HEK293 (cell line): ENCODE results near the gene CSGALNACT2.

Experiments
- CTCF ChIA-PET: fragments of 350-600 bp; formaldehyde crosslinking; extraction: SDS; loops from one replicate; lab custom pipeline; 2021; ENCODE audit warnings: antibody characterized with exemption; lab: Yijun Ruan, JAX
- POLR2A ChIA-PET: fragments of 300-600 bp; formaldehyde crosslinking; extraction: SDS; loops from one replicate; lab custom pipeline; 2020; ENCODE audit warnings: antibody characterized with exemption, inconsistent platforms; lab: Yijun Ruan, JAX
- H3K27ac ChIP-seq: fragments of 200-500 bp; sonication (Bioruptor generic); 2 replicates; pipeline ENCODE4 v1.5.1; 2014; ENCODE audit warnings: low read depth, low read length, control low read depth, inconsistent platforms; ENCODE audit errors: extremely low read depth
- H3K36me3 ChIP-seq, 2 experiments: fragments of 200-500 bp in 1 of 2; sonication (Bioruptor generic) in 1 of 2; 1 replicate in 1 of 2; 2 replicates in 1 of 2; pipeline ENCODE4 v1.5.1; 2014 to 2017; ENCODE audit warnings: inconsistent platforms in 2 of 2, low read length in 2 of 2; ENCODE audit not compliant: control insufficient read depth in 2 of 2, insufficient read depth in 1 of 2
- H3K4me1 ChIP-seq: fragments of 200-500 bp; sonication (Bioruptor generic); 2 replicates; pipeline ENCODE4 v1.5.1; 2014; ENCODE audit warnings: mild to moderate bottlenecking, low read length, inconsistent platforms; ENCODE audit not compliant: control insufficient read depth, insufficient read depth
- H3K4me3 ChIP-seq: 2 replicates; pipeline ENCODE4 v1.5.1; 2011; ENCODE audit warnings: low read depth, mild to moderate bottlenecking, control low read depth, low read length, moderate library complexity
- H3K9me3 ChIP-seq: fragments of 200-500 bp; sonication (Bioruptor generic); 2 replicates; pipeline ENCODE4 v1.5.1; 2014; ENCODE audit warnings: low read depth, low read length, inconsistent platforms; ENCODE audit not compliant: control insufficient read depth, insufficient read depth
- HOXC10 ChIP-seq: sonication (generic); formaldehyde crosslinking; IDR thresholded peaks from 2 replicates; pipeline ENCODE4 v1.8.1; 2023; ENCODE audit warnings: mild to moderate bottlenecking, missing genetic modification reagents
- MEIS1 ChIP-seq: sonication (generic); formaldehyde crosslinking; IDR thresholded peaks from 2 replicates; pipeline ENCODE4 v1.8.1; 2022; ENCODE audit warnings: missing genetic modification reagents, mild to moderate bottlenecking, borderline replicate concordance
- OSR2 ChIP-seq: fragments of 450-650 bp; formaldehyde crosslinking; IDR thresholded peaks from 2 replicates; pipeline ENCODE4 v1.5.1; 2016; ENCODE audit warnings: missing biosample characterization, missing genetic modification characterization
- ZBTB17 ChIP-seq: fragments of 450-650 bp; formaldehyde crosslinking; IDR thresholded peaks from 2 replicates; pipeline ENCODE4 v1.5.1; 2016; ENCODE audit warnings: missing biosample characterization, missing genetic modification characterization
- ZNF132 ChIP-seq: fragments of 450-650 bp; formaldehyde crosslinking; IDR thresholded peaks from 2 replicates; pipeline ENCODE4 v1.5.1; 2017; ENCODE audit warnings: missing biosample characterization, missing genetic modification characterization, borderline replicate concordance
- ZNF19 ChIP-seq: fragments of 450-650 bp; formaldehyde crosslinking; IDR thresholded peaks from 2 replicates; pipeline ENCODE4; 2016; ENCODE audit warnings: missing biosample characterization, missing genetic modification characterization, low read depth
- ZNF311 ChIP-seq: fragments of 450-650 bp; formaldehyde crosslinking; IDR thresholded peaks from 2 replicates; pipeline ENCODE4 v1.5.1; 2017; ENCODE audit warnings: missing biosample characterization, missing genetic modification characterization, borderline replicate concordance
- ZNF354C ChIP-seq: fragments of 450-650 bp; formaldehyde crosslinking; IDR thresholded peaks from 2 replicates; pipeline ENCODE4 v1.5.1; 2016; ENCODE audit warnings: missing biosample characterization, missing genetic modification characterization, low read depth, borderline replicate concordance
- ZNF473 ChIP-seq: fragments of 450-650 bp; formaldehyde crosslinking; IDR thresholded peaks from 2 replicates; pipeline ENCODE4 v1.5.1; 2017; ENCODE audit warnings: missing biosample characterization, missing genetic modification characterization
- ZNF548 ChIP-seq: fragments of 450-650 bp; formaldehyde crosslinking; IDR thresholded peaks from 2 replicates; pipeline ENCODE4 v1.5.1; 2016; ENCODE audit warnings: missing biosample characterization, missing genetic modification characterization
- ZNF624 ChIP-seq: fragments of 450-650 bp; formaldehyde crosslinking; IDR thresholded peaks from 2 replicates; pipeline ENCODE4 v1.5.1; 2017; ENCODE audit warnings: missing biosample characterization, missing genetic modification characterization
- ZNF626 ChIP-seq: fragments of 450-650 bp; sonication (Bioruptor Pico); formaldehyde crosslinking; IDR thresholded peaks from 2 replicates; pipeline ENCODE4 v1.5.1; 2018; ENCODE audit warnings: missing biosample characterization, missing genetic modification characterization, inconsistent platforms
- ZNF830 ChIP-seq: fragments of 450-650 bp; IDR thresholded peaks from 2 replicates; pipeline ENCODE4 v1.5.0; 2018; ENCODE audit warnings: missing biosample characterization, missing genetic modification characterization, low read depth, mild to moderate bottlenecking, moderate library complexity
- TF ChIP-seq, protein P1 (sequence below): fragments of 450-650 bp; formaldehyde crosslinking; IDR thresholded peaks from 2 replicates; pipeline ENCODE4 v1.5.1; 2016; ENCODE audit warnings: missing biosample characterization, missing genetic modification characterization
- TF ChIP-seq, protein P2 (sequence below): fragments of 450-650 bp; formaldehyde crosslinking; IDR thresholded peaks from 2 replicates; pipeline ENCODE4 v1.5.1; 2016; ENCODE audit warnings: missing biosample characterization, missing genetic modification characterization
- TF ChIP-seq, protein P3 (sequence below): fragments of 450-650 bp; formaldehyde crosslinking; IDR thresholded peaks from 2 replicates; pipeline ENCODE4 v1.5.1; 2017; ENCODE audit warnings: missing biosample characterization, mild to moderate bottlenecking, missing genetic modification characterization, moderate library complexity
- TF ChIP-seq, protein P4 (sequence below): fragments of 450-650 bp; formaldehyde crosslinking; IDR thresholded peaks from 2 replicates; pipeline ENCODE4 v1.5.1; 2016; ENCODE audit warnings: missing biosample characterization, missing genetic modification characterization
- TF ChIP-seq, protein P5 (sequence below): fragments of 450-650 bp; formaldehyde crosslinking; IDR thresholded peaks from 2 replicates; pipeline ENCODE4 v1.5.1; 2017; ENCODE audit warnings: missing biosample characterization, missing genetic modification characterization

The CSGALNACT2 gene

DNA sequence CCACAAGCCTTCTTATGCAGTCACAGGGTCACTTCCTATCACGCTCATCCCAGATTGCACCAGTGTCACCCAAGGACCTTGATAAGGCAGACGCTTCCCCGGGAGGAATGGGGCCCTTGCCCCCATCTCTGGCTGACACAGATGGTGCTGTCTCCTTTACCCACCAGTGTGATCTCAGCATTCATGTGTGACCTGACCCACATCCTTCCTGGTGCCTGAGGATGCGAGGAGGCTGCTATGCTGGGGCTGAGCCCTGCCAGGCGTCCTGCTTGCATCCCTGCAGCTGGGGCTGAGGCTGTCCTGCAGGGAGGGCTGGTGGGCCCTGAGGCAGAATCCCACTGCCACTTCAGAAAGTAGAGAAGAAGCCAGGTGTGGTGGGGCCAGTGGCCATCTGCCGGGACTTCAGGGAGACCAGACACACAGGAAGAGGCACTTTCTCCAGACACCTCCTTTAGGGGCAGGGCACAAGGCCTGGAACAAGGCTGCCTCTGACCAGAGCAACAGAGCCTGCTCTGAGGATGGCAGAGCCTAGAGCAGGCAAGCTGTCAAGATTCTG, 93.4 kb downstream of the CSGALNACT2 start:
- Histone ChIP-seq H3K27ac (no peak overlapping the region), H3K4me1 (no peaks in the 10 kb centered on the region), H3K4me3 (no peak overlapping the region), H3K36me3 (no peaks in the 10 kb centered on the region), H3K9me3 (no peaks in the 10 kb centered on the region)
- TF ChIP-seq ZBTB17 (tag by site-specific recombination): no peak
- ChIA-PET POLR2A (no interaction called here), CTCF (interaction anchor here (0.6 to 1.1 kb wide), 2 partner anchors 17 to 1576 kb away, joined by 4 to 6 read pairs; no protein-coding TSS in a partner anchor)

DNA sequence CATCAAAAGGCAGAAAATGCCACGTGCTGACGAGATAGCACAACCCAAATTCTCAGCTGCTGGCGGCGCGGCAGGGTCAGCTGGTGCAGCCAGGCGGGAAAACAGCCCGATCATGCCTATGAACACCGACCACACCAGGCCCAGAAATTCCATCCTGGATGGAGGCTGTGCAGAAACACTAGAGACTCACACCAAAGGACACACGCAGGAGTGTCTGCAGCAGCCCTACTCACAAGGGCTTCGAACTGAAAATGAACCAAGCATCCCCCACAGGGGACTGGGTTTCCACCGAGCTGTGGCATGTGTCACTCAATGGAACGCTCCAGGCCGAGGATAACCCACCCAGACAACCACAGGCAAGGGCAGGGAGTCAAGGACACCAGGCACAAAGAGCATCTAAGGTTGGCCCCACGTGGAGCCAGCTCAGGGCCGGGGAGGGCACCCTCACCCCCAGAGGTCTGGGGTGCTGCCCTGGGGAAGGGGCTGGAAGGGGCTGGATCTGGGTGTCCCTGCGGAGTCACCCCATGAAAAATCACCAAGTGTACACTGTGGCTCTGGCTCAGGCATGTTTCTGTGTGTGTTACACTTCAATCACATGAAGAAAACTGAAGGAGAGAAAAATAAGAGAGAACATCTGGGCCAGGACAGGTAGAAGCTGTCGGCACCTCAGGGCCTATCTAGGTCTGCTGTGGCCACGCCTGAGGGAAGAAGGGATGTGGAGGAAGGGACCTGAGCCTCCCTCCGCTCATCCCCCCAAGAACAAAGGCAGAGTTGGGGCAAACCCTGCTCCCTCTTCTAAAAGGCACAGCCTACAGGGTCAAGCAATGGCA, 95.6 kb downstream of the CSGALNACT2 start:
- H3K27ac ChIP-seq: no peak overlapping the region
- H3K4me1 ChIP-seq: no peaks in the 10 kb centered on the region
- no peak for TF ChIP-seq ZNF311 (tag by site-specific recombination)
- ChIA-PET CTCF (interaction anchor here (0.6 kb wide), 1 partner anchor 114 kb away, joined by 5 read pairs; no protein-coding TSS in a partner anchor), POLR2A (no interaction called here)
- no peaks in the 10 kb centered on the region for H3K36me3 ChIP-seq
- no peaks in the 10 kb centered on the region for H3K9me3 ChIP-seq
- H3K4me3 ChIP-seq: no peak overlapping the region

DNA sequence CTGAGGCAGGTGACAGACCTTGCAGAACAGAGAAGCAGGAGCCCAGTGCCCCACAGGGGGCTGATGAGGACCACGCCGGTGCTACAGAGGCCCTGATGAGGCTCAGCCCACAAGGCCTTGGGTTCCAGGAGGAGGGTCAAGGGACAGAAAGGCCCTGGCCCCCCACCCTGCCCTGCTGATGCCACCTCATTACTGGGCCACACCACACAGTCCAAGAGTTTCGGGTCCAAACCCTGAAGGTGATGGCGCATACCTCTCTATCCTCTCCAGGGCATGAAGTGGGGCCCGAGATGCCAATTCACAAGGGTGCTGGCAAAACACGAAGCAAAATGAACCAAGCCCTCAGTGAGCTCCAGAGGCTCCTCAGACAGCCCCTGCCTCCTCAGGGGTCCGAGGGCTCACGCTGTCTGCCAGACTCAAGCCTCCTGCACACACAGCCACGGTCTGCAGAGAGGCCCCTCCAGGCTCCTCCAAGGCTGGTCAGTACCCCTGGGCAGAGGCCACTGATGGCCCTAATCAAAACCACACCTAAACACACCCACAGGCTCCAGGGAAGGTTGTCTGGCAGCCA, 96.3 kb downstream of the CSGALNACT2 start:
- ChIA-PET POLR2A (no interaction called here), CTCF (interaction anchor here (0.6 kb wide), 1 partner anchor 118 kb away, joined by 3 read pairs; no protein-coding TSS in a partner anchor)
- H3K4me3 ChIP-seq: no peak overlapping the region
- no peaks in the 10 kb centered on the region for H3K36me3 ChIP-seq
- no peaks in the 10 kb centered on the region for H3K9me3 ChIP-seq
- no peak overlapping the region for H3K27ac ChIP-seq
- no peaks in the 10 kb centered on the region for H3K4me1 ChIP-seq
- TF ChIP-seq HOXC10 (CRISPR knock-in tag): no peak
- TF ChIP-seq, protein P1, sequence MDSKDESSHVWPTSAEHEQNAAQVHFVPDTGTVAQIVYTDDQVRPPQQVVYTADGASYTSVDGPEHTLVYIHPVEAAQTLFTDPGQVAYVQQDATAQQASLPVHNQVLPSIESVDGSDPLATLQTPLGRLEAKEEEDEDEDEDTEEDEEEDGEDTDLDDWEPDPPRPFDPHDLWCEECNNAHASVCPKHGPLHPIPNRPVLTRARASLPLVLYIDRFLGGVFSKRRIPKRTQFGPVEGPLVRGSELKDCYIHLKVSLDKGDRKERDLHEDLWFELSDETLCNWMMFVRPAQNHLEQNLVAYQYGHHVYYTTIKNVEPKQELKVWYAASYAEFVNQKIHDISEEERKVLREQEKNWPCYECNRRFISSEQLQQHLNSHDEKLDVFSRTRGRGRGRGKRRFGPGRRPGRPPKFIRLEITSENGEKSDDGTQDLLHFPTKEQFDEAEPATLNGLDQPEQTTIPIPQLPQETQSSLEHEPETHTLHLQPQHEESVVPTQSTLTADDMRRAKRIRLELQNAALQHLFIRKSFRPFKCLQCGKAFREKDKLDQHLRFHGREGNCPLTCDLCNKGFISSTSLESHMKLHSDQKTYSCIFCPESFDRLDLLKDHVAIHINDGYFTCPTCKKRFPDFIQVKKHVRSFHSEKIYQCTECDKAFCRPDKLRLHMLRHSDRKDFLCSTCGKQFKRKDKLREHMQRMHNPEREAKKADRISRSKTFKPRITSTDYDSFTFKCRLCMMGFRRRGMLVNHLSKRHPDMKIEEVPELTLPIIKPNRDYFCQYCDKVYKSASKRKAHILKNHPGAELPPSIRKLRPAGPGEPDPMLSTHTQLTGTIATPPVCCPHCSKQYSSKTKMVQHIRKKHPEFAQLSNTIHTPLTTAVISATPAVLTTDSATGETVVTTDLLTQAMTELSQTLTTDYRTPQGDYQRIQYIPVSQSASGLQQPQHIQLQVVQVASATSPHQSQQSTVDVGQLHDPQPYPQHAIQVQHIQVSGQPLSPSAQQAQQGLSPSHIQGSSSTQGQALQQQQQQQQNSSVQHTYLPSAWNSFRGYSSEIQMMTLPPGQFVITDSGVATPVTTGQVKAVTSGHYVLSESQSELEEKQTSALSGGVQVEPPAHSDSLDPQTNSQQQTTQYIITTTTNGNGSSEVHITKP (tag by site-specific recombination): no peak
- TF ChIP-seq ZNF626 (tag by site-specific recombination): no peak
- no peak for TF ChIP-seq ZNF132
- no peak for TF ChIP-seq ZNF19
- no peak for TF ChIP-seq ZNF624
- TF ChIP-seq, protein P2, sequence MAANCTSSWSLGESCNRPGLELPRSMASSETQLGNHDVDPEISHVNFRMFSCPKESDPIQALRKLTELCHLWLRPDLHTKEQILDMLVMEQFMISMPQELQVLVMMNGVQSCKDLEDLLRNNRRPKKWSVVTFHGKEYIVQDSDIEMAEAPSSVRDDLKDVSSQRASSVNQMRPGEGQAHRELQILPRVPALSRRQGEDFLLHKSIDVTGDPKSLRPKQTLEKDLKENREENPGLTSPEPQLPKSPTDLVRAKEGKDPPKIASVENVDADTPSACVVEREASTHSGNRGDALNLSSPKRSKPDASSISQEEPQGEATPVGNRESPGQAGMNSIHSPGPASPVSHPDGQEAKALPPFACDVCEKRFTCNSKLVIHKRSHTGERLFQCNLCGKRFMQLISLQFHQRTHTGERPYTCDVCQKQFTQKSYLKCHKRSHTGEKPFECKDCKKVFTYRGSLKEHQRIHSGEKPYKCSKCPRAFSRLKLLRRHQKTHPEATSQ (tag by site-specific recombination): no peak
- no peak for TF ChIP-seq ZNF548 (tag by site-specific recombination)
- TF ChIP-seq, protein P3, sequence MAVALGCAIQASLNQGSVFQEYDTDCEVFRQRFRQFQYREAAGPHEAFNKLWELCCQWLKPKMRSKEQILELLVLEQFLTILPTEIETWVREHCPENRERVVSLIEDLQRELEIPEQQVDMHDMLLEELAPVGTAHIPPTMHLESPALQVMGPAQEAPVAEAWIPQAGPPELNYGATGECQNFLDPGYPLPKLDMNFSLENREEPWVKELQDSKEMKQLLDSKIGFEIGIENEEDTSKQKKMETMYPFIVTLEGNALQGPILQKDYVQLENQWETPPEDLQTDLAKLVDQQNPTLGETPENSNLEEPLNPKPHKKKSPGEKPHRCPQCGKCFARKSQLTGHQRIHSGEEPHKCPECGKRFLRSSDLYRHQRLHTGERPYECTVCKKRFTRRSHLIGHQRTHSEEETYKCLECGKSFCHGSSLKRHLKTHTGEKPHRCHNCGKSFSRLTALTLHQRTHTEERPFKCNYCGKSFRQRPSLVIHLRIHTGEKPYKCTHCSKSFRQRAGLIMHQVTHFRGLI (tag by site-specific recombination): no peak
- TF ChIP-seq OSR2 (tag by site-specific recombination): no peak
- no peak for TF ChIP-seq MEIS1
- no peak for TF ChIP-seq ZNF354C (tag by site-specific recombination)
- TF ChIP-seq, protein P4, sequence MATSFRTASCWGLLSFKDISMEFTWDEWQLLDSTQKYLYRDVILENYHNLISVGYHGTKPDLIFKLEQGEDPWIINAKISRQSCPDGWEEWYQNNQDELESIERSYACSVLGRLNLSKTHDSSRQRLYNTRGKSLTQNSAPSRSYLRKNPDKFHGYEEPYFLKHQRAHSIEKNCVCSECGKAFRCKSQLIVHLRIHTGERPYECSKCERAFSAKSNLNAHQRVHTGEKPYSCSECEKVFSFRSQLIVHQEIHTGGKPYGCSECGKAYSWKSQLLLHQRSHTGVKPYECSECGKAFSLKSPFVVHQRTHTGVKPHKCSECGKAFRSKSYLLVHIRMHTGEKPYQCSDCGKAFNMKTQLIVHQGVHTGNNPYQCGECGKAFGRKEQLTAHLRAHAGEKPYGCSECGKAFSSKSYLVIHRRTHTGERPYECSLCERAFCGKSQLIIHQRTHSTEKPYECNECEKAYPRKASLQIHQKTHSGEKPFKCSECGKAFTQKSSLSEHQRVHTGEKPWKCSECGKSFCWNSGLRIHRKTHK (tag by site-specific recombination): no peak
- TF ChIP-seq, protein P5, sequence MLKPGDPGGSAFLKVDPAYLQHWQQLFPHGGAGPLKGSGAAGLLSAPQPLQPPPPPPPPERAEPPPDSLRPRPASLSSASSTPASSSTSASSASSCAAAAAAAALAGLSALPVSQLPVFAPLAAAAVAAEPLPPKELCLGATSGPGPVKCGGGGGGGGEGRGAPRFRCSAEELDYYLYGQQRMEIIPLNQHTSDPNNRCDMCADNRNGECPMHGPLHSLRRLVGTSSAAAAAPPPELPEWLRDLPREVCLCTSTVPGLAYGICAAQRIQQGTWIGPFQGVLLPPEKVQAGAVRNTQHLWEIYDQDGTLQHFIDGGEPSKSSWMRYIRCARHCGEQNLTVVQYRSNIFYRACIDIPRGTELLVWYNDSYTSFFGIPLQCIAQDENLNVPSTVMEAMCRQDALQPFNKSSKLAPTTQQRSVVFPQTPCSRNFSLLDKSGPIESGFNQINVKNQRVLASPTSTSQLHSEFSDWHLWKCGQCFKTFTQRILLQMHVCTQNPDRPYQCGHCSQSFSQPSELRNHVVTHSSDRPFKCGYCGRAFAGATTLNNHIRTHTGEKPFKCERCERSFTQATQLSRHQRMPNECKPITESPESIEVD: no peak
- no peak for TF ChIP-seq ZNF473 (tag by site-specific recombination)
- no peak for TF ChIP-seq ZNF830 (tag by site-specific recombination)
